Frontal cortex (tissue), 4 donors: ENCODE measurements around the gene PRPH2. TPM values are rescaled to one million over a fixed set of nuclear protein-coding genes. Genes with fewer than 3 reads are reported as not detected.
"Not testable (repeated sequence)": the region's sequence is repeated elsewhere in the genome, so short reads cannot be mapped to it uniquely, and the experiment has no call there.

ENCODE experiments used
- DNase-seq, 2 donors: peaks; one replicate each; pipeline ENCODE4 v3.0.0; 2012; ENCODE audit warnings: low spot score in 2 of 2
- FAIRE-seq: peaks from 2 replicates; lab custom pipeline; 2012; peaks lifted over from hg19 to GRCh38; lab: Jason Lieb, UNC
- total RNA-seq: library from RNA; depleted of rRNA; stranded (reverse); fragments of >200 nt; gene quantifications from one replicate; pipeline ENCODE4 v1.2.3, GENCODE V29; 2014
- donor health status: control.
- donor health status: control.
- donor health status: control.

Gene PRPH2
- total RNA-seq, 1 donor from 2014 or later, result 6.1 TPM

DNA sequence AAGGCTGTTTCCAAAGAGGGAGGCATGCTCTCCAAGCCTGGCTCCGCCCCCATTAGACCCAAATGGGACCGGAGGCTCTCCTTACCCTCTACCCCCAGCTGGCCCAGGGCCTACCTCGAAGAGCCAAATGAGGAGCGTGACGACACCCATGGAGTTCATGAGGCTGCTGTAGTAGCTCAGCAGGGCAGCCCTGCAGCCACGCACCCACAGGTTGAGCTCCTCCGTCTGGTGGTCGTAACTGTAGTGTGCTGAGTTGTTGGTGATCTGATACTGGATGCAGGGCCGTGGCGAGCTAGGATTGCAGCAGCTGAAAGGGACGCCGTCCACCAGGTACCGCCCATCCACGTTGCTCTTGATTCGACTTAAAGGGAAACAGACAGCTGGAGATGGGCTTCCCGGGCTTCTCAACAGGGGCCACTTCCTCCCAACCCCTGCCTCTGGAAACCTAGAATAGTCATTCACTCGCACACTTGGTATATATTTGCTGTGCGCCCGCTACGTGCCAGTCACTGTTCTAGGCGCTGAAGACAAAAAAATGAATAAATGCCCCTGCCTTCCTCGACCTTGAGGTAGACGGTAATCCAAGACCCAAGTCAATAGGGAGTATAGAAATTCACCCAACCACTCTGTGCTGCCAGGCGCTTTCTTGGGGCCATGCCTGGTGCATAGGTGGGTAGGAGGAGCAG, 18.0 kb downstream of the PRPH2 start:
- DNase-seq, result no peak

GRCh38 chr6:42702786-42703185, 19.6 kb downstream of the PRPH2 start:
- FAIRE-seq, DNase-seq: not testable (repeated sequence)

More for the DNA sequence above, 18.0 kb downstream of the PRPH2 start:
- FAIRE-seq, result no peak

DNA sequence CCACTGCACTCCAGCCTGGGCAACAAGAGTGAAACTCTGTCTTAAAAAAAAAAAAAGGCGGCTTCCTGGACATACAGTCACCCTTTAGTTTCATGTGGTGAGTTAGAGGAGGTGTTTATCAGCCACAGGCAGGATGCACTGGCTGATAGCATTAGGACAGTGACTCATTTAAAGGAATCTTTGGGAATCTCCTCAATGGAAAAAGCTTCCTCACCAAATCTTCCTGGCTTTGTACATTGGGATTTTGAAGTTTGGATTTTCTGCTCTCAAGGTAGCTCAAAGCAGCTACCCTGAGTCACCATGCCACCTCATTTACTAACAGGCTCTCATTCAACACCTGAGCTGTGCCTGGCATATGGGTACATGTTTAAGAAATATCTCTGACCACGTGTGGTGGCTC, 20.2 kb downstream of the PRPH2 start:
- FAIRE-seq (no peak), DNase-seq (no peak)

DNA sequence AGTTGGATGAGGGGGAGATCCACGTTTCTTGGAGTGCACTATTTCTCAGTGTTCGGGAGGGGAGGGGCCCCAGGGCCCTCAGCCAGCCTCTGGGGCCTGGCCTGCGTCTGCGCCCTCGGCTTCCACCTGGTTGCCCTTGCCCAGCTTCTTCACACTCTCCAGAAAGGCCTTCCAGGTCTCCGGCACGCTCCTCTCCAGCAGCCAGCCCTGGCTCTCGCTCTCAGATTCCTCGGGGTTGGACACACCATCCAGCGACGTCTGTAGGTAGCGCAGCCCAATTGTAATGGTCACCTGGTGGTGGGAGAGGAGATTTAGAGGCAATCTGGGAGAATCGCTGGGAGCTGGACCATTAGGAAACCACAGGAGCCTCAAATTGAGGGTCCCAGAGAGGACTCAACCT, 24.2 kb downstream of the PRPH2 start:
- DNase-seq (no peak), FAIRE-seq (no peak)

DNA sequence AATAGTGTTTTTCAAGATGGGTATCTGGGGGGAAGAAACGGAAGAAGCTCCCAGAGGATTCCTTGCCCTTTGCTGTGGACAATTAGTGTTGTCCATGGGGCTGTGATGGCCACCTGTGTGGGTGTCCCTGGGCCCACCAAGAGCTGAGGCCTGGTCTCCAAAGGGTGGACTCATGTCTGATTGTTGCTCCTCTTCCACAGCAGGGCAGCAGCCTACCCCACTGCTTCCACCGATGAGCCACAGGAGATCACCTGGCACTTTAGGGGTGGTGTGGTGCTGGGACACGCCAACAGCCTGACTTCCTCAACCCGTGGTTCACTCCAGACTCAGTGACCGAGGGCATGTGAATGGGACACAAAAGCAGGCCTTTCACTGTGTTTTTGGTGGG, 25.1 kb downstream of the PRPH2 start:
- DNase-seq (no peak), FAIRE-seq (no peak)

DNA sequence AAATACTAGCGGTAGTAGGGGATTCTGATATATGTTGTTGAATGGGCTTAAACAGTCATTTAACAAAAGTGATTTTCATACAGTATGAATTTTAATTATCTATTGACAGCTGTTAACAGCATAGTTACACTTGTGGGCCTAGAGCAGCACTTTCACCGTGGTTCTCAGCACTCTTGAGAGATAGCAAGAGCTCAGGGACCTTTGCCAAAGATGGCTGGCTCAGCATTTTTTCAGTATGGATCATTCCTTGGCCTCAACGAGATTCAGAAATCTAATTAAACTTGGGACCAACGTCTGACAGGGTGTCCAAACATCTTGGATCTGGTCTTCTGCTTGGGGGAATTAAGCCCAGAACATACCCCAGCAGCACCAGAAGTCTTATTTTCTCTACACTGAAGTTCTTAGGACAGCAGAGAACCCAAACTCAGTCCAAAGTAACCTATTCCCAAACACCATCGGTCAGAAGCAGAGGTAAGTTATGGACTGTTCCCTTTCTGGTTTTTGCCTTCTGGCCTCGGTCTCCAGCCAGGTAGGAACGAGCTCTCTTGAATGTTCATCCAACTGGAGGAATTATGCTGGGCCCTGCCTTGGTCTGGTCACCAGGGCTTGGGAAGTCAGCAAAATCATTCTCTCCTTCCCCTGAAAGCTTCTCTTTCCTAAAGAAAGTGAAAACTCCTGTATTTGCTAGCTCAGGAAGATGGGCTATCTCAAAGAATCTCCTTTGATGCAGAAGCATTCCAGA, 25.7 kb downstream of the PRPH2 start:
- no peak for FAIRE-seq
- no peak for DNase-seq

DNA sequence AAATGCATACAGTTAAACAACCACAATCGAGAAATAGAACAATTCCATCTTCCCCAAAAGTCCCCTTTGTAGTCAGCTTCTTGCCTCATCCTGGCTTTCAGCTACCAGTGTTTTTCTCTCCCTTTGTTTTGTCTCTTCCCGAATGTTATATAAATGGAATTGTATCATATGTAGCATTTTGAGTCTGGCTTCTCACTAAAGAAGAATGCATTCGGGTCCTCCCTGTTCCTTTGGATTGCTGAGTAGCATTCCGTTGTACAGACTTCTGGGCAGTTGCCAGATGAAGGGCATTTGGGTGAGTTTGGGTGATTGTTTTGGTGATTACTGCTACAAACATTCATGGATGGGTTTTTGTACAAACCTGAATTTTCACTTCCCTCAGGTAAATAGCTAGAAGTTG, 27.8 kb downstream of the PRPH2 start:
- DNase-seq (no peak), FAIRE-seq (no peak)

DNA sequence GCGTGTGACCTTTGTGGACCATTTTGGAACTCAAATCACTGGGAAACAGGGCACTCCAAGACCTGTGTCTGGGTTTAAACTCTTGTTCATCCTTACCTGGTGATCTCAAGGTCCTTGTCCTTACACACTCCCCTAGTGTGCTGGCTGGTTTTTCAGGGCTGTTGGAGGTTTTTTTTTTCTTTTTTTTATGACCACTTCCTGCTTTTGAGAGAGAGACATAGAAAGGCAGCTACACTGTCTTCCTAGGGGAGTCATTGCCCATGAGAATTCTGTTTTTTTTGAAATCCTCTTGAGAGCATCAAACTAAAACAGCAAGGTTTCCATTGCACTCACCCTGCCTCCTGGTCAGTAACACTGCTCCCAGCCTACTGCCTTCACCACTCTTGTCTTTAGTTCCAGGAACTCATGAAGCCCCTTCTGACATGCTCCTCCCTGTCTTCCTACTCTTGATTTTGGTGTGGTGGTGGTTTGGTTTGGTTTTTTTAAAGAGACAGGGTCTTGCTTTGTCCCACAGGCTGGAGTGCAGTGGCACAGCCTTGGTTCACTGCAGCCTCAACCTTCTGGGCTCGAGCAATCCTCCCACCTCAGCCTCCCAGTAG, 28.6 kb downstream of the PRPH2 start:
- FAIRE-seq (no peak), DNase-seq (no peak)

DNA sequence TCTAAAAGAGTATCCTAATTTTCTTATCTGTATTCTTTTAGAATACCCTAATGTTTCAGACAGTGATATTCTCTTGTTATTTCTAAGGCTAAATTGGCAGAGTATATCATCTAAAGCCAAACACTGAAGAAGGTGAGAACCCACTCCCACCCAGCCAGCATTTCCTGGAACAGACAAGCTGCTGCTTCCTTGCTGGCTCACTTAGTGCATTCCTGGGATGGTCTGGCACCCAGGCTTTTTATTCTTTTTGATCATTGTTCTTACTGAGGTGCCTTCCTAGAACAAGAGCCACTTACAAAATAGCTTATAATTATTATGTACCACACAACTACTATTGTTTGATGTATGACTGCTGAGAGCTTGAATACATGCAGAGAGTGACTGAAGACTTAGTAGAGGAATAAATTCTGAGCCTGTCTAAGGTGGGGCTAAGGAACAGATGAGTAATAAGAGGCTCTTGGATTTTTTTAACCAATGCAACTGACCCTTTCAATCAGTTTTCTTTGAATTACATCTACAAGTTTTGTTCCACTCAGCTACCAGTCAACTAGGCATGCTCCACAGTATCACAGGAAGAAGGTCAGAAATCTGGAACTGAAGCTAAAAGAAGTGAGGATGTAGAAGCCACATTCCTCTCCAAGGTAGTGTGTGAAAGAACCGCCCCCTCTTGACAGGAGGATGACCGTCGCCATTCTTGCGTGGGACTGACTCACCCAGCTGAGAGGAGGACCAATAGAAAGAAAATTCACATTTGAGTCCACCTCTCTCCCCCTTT, 30.1 kb downstream of the PRPH2 start:
- no peak for FAIRE-seq

DNA sequence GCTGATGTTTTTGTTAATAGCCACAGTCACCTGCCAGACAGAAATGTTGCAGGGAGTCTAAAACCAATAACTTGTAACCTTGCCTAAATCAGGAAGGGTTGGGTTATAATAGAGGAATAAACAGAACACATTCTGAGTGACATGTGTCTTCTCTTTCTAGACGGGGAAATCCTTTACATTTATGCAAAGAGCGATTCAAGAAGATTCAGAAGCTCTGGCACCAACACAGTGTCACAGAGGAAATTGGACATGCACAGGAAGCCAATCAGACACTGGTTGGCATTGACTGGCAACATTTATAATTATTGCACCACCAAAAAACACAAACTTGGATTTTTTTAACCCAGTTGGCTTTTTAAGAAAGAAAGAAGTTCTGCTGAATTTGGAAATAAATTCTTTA, 31.5 kb downstream of the PRPH2 start:
- DNase-seq, result no peak
- FAIRE-seq, result no peak

More for the DNA sequence above, 30.1 kb downstream of the PRPH2 start:
- DNase-seq, result no peak

- DNase-seq (no peak), FAIRE-seq (no peak)
Measured at GRCh38 chr6:42690151-42690702, 32.2 kb downstream of the PRPH2 start.

GRCh38 chr6:42689371-42689770, 33.0 kb downstream of the PRPH2 start:
- no peak for FAIRE-seq
- DNase-seq, result no peak

DNA sequence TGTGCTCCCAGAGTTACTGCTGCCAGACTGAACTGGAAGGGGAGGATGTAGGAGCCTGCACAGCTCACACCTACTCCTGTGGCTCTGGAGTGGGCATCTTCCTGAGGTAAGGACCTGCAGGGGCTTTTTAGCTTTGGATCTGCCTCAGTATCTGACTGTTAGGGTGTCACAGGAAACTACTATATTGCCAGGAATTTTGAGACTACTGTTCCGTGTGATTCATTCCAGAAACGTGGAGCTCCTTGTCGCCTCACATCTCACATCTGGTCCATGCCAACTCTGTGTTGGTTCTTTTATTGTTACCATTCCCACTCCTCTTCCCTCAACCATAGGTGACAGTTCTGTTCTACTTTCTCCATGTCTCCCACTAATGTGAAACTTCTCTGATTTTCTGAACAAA, 34.1 kb downstream of the PRPH2 start:
- no peak for FAIRE-seq
- no peak for DNase-seq

GRCh38 chr6:42679358-42679757, 43.0 kb downstream of the PRPH2 start:
- no peak for DNase-seq
- FAIRE-seq, result no peak

- FAIRE-seq, result no peak
Measured at GRCh38 chr6:42674780-42675179, 47.6 kb downstream of the PRPH2 start.

GRCh38 chr6:42674368-42674767, 48.0 kb downstream of the PRPH2 start:
- FAIRE-seq, DNase-seq: not testable (repeated sequence)

More at GRCh38 chr6:42674780-42675179, 47.6 kb downstream of the PRPH2 start:
- no peak for DNase-seq

DNA sequence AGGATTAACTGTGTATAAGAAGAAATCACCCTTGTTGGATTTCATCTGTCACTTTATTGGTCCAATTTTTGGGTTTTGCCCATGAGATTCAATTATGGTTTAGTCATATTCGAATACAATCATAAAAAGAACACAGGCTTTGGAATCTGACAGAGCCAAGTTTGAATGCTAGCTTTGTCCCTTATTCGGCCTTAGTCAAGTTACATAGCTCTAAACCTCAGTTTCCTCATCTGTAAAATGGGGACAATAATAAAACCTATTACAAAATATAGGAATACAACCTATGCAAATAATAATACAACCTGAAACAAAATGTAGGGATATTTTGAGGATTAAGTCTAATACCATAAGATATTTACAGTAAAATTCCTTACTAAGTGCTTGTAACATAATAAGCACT, 57.7 kb downstream of the PRPH2 start:
- no peak for DNase-seq
- no peak for FAIRE-seq

DNA sequence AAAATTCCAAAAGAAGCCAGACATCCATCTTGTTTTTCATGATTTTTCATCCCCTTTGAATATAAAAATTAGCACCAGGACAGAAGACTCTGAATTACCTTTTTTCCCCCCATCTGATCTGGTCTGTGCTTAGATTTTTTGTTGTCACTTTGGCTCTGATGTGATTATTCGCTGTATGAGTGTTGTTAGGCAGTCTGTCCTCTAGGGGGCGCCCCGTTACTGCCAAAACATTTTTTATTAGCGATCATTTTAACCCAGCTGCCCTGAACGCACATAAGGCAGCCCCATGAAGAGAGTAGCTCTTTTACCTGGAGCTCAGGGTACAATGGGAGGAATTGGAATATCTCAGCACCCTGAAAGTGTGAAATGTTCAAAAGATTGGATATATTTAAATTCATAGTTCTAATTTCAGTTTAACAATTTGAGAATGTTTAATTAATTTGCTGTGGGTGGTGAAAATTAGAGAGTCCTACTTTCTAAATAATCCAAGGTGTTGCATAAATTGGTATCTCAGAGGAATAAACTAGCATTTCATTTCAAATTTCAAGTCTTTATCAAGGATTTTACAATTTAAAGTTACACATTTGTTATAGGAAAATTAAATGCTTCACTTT, 60.8 kb downstream of the PRPH2 start:
- peak; percentile 56 for FAIRE-seq

GRCh38 chr6:42659806-42660205, 62.6 kb downstream of the PRPH2 start:
- DNase-seq (no peak), FAIRE-seq (no peak)

More for the DNA sequence above, 60.8 kb downstream of the PRPH2 start:
- peak; percentile 10 to 22 for DNase-seq

DNA sequence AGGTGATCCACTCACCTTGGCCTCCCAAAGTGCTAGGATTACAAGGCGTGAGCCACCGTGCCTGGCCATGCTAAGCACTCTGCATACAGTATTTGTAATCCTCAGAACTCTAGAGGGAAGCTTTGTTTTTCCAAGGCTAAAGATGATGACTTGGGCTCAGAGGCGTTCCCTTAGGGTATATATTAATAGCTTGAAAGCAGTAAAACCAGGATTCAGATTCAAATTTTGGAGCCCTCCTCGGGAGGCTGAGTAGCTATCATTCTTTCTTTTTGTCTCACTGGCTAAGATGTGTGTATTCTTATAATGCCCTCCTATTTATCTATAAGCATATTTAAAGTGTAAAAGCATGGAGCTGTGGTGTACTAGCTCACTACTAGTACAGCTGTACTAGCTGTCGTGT, 68.5 kb downstream of the PRPH2 start:
- FAIRE-seq (no peak), DNase-seq (no peak)
